Panc1 (cell line): Measurements from ENCODE around the gene SMIM7. TPM values are rescaled to one million over a fixed set of nuclear protein-coding genes. Genes with fewer than 3 reads are reported as not detected.

Source experiments
- ATAC-seq: fragments of 200-7000 bp; cut with Tn5 transposase; 2 replicates; pipeline ENCODE4 v1.9.1; 2020; ENCODE audit warnings: mild to moderate bottlenecking, moderate library complexity
- BruUV-seq: library from RNA; stranded (reverse); fragments of 400-500 nt; replicated peaks from 2 replicates; lab custom pipeline; 2021; lab: Mats Ljungman, UMichigan
- CTCF ChIA-PET: fragments of 300-600 bp; sonication (Branson Sonifier 250); formaldehyde crosslinking; loops from one replicate; lab custom pipeline; 2022; ENCODE audit warnings: antibody characterized with exemption; lab: Charles Lee
- POLR2A ChIA-PET: fragments of 300-600 bp; sonication (Branson Sonifier 250); formaldehyde crosslinking; loops from one replicate; lab custom pipeline; 2022; ENCODE audit warnings: antibody characterized with exemption; lab: Charles Lee
- DNase-seq: peaks from one replicate; pipeline ENCODE4 v3.0.0-alpha.2; 2010; ENCODE audit warnings: low read depth, low spot score
- H3K27ac ChIP-seq: 2 replicates; pipeline ENCODE4 v1.5.1; 2011; ENCODE audit warnings: mild to moderate bottlenecking, low read length, inconsistent platforms
- H3K27me3 ChIP-seq: fragments of 200-500 bp; sonication (Bioruptor generic); 2 replicates; pipeline ENCODE4 v1.6.0; 2014; ENCODE audit warnings: low read length, inconsistent platforms; ENCODE audit not compliant: control insufficient read depth, insufficient read depth
- H3K36me3 ChIP-seq: fragments of 200-500 bp; sonication (Bioruptor generic); 2 replicates; pipeline ENCODE4 v1.5.1; 2014; ENCODE audit warnings: inconsistent platforms, mild to moderate bottlenecking, low read length, moderate library complexity; ENCODE audit not compliant: control insufficient read depth, insufficient read depth
- H3K4me1 ChIP-seq: 2 replicates; pipeline ENCODE4 v1.5.1; 2011; ENCODE audit warnings: inconsistent platforms, mild to moderate bottlenecking, low read length, moderate library complexity; ENCODE audit not compliant: control insufficient read depth, insufficient read depth
- H3K4me3 ChIP-seq, 2 experiments: 2 replicates each; pipeline ENCODE4 v1.5.1; 2011 to 2012; ENCODE audit warnings: low read depth in 2 of 2, low read length in 2 of 2, mild to moderate bottlenecking in 2 of 2, inconsistent platforms in 1 of 2, moderate library complexity in 1 of 2
- H3K9me3 ChIP-seq: fragments of 200-500 bp; sonication (Bioruptor generic); 2 replicates; pipeline ENCODE4 v1.5.1; 2014; ENCODE audit warnings: low read depth, mild to moderate bottlenecking, inconsistent platforms, low read length, moderate library complexity; ENCODE audit not compliant: control insufficient read depth, insufficient read depth
- CTCF ChIP-seq: fragments of 450-650 bp; IDR thresholded peaks from 2 replicates; pipeline ENCODE4 v1.5.1; 2017; ENCODE audit warnings: mild to moderate bottlenecking
- POLR2AphosphoS5 ChIP-seq: IDR thresholded peaks from 2 replicates; pipeline ENCODE4 v1.6.1; 2012; ENCODE audit warnings: mild to moderate bottlenecking, low read depth, low read length, moderate library complexity
- REST ChIP-seq, 2 experiments: IDR thresholded peaks; 2 replicates each; pipeline ENCODE4 v1.6.1; 2011 to 2012; ENCODE audit warnings: low read depth in 2 of 2, control low read depth in 1 of 2, low read length in 1 of 2, mild to moderate bottlenecking in 1 of 2, moderate library complexity in 1 of 2; ENCODE audit not compliant: insufficient read depth in 1 of 2
- SIN3A ChIP-seq: IDR thresholded peaks from 2 replicates; pipeline ENCODE4 v1.6.1; 2012; ENCODE audit warnings: low read depth, mild to moderate bottlenecking, low read length, moderate library complexity, borderline replicate concordance; ENCODE audit not compliant: insufficient read depth
- TCF7L2 ChIP-seq: IDR thresholded peaks from 2 replicates; pipeline ENCODE4 v1.6.1; 2011; ENCODE audit warnings: mild to moderate bottlenecking, low read depth, low read length, inconsistent platforms
- in situ Hi-C: cut with HindIII; loops from 2 replicates; pipeline ENCODE4 v1.10.0; 2016; ENCODE audit warnings: low sequenced_read_pairs, low pct_unique_long_range_greater_than_20kb
- intact Hi-C: fragments of 100-400 bp; cut with micrococcal nuclease; formaldehyde crosslinking; loops from one replicate; pipeline ENCODE4 v1.10.0; 2022; ENCODE audit not compliant: unreplicated experiment
- total RNA-seq: library from RNA; stranded (reverse); gene quantifications from one replicate; pipeline ENCODE4 v1.2.1, GENCODE V29; 2021; ENCODE audit not compliant: unreplicated experiment

The SMIM7 gene
- total RNA-seq, 1 experiment from 2014 or later, result 70.7 TPM

GRCh38 chr19:16627928-16628182 lies 32.1 kb downstream of the SMIM7 start (continued):
- TF ChIP-seq SIN3A, result no peak; the same call in 1 of the 2 replicates

GRCh38 chr19:16627193-16627927 lies 32.6 kb downstream of the SMIM7 start:
- ChIA-PET CTCF (no interaction called here), POLR2A (interaction anchor here (0.5 kb wide), 1 partner anchor 47 kb away, joined by 3 read pairs; no protein-coding TSS in a partner anchor)
- no TSS peak for BruUV-seq
- DNase-seq, result no peak
- ATAC-seq, result no peak
- no peaks in the 10 kb centered on the region for H3K27me3 ChIP-seq
- H3K36me3 ChIP-seq, result peaks cover 4% of the 10 kb centered on the region; the same call in 1 of the 2 replicates
- no peak for TF ChIP-seq CTCF
- no peak for TF ChIP-seq POLR2AphosphoS5
- peak overlapping the region; percentile 83 for H3K27ac ChIP-seq
- peaks cover 14% of the 10 kb centered on the region for H3K4me1 ChIP-seq
- H3K9me3 ChIP-seq, result no peaks in the 10 kb centered on the region
- peak overlapping the region; percentile 85 to 91 for H3K4me3 ChIP-seq
- in situ Hi-C loops (no loop called here), intact Hi-C loops (no loop called here)

GRCh38 chr19:16626796-16627192 lies 33.1 kb downstream of the SMIM7 start:
- Histone ChIP-seq H3K4me3 (peak overlapping the region; percentile 85 to 91), H3K9me3 (no peaks in the 10 kb centered on the region), H3K36me3 (peaks cover 4% of the 10 kb centered on the region; the same call in 1 of the 2 replicates), H3K27ac (peak overlapping the region; percentile 83), H3K27me3 (no peaks in the 10 kb centered on the region), H3K4me1 (peaks cover 14% of the 10 kb centered on the region)
- intact Hi-C loops, result no loop called here
- in situ Hi-C loops, result no loop called here
- ATAC-seq, result no peak
- ChIA-PET CTCF (no interaction called here), POLR2A (interaction anchor here (0.5 kb wide), 1 partner anchor 47 kb away, joined by 3 read pairs; no protein-coding TSS in a partner anchor)
- TF ChIP-seq TCF7L2 (no peak), POLR2AphosphoS5 (no peak), CTCF (no peak), SIN3A (no peak), REST (IDR thresholded peaks at IDR 0.05; ENCODE audit: insufficient read depth in 1 of 2, low read depth in 2 of 2, low read length in 1 of 2) (no peak)
- no TSS peak for BruUV-seq
- no peak for DNase-seq
